Body of pancreas (tissue), 4 donors: ENCODE results near the gene EPHX1.

ENCODE experiments used
- POLR2A ChIP-seq, 3 donors: fragments of 450-650 bp; IDR thresholded peaks; one replicate each; pipeline ENCODE4 v1.6.1; 2016; ENCODE audit warnings: antibody characterized with exemption in 3 of 3, mild to moderate bottlenecking in 2 of 3
- TF ChIP-seq, protein P1 (sequence below), 7 experiments: fragments of 450-650 bp in 4 of 7; fragments of 200-600 bp in 3 of 7; sonication (generic) in 3 of 7; IDR thresholded peaks; one replicate each; pipeline ENCODE4 v1.5.1; 2016 to 2019; ENCODE audit warnings: antibody characterized with exemption in 7 of 7

DNA sequence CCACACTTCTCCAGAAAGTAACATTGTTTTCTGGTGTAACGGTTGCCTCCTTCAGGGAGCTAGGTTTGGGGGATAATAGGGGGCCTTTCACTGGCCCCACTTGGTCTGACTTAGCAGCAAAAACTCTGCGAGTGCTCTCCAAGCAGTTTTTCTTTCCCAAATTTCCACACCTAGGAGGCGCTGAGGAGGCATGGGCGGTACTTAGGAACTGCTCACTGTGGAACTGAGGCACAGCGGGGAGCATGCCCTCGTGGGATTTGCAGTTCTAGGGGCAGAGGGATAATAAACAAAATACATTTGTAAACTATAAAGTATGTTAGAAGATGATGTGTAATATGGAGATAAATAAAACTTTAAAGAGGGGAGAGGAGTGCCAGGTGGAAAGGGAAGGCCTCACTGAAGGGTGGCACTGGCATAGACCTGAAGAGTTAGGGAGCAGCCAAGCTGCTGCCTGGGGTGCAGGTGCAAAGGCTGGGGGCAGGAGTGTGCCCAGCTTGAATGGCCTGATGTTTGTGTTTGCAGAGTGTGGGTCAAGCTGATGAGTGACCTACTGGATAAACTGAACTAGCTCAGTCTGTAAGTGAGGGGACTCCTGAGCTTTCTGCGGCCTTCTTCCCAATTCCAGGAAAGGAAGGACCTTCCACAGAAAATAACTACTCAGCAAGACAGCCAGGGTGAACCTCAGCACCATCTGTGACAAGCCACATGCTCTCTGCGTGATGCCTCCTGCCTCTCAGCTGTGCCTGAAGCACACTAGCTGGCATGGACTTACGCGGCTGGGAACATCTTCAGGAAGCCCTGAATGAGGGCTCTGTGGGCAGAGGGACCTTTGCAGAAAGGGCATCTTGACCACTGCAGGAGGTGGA is 1.9 kb downstream of the EPHX1 start:
- TF ChIP-seq POLR2A (IDR thresholded peaks at IDR 0.05), result no peak
- TF ChIP-seq, protein P1, sequence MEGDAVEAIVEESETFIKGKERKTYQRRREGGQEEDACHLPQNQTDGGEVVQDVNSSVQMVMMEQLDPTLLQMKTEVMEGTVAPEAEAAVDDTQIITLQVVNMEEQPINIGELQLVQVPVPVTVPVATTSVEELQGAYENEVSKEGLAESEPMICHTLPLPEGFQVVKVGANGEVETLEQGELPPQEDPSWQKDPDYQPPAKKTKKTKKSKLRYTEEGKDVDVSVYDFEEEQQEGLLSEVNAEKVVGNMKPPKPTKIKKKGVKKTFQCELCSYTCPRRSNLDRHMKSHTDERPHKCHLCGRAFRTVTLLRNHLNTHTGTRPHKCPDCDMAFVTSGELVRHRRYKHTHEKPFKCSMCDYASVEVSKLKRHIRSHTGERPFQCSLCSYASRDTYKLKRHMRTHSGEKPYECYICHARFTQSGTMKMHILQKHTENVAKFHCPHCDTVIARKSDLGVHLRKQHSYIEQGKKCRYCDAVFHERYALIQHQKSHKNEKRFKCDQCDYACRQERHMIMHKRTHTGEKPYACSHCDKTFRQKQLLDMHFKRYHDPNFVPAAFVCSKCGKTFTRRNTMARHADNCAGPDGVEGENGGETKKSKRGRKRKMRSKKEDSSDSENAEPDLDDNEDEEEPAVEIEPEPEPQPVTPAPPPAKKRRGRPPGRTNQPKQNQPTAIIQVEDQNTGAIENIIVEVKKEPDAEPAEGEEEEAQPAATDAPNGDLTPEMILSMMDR (IDR thresholded peaks at IDR 0.05), result peak; percentile 13 to 53 (median 43)
